ENCODE measurements around the gene CLIP3. TPM values are rescaled to one million over a fixed set of nuclear protein-coding genes. Genes with fewer than 3 reads are reported as not detected.

CLIP3 gene
- total and polyA plus RNA-seq, 8 donors = 1.2 to 9.1 (median 3.1) TPM

- H3K4me3 ChIP-seq = no peak overlapping the region
- 74 to 76% methylated on average over 7 of the region's 7 CpGs for WGBS, 2 donors
- no peaks in the 10 kb centered on the region for H3K9me3 ChIP-seq
- no peaks in the 10 kb centered on the region for H3K27me3 ChIP-seq
- H3K36me3 ChIP-seq = no peaks in the 10 kb centered on the region
- ATAC-seq = no peak
- no peak for FAIRE-seq
- intact Hi-C loops (cut with DNase I) = no loop called here
- H3K4me1 ChIP-seq = peaks cover 0 to 10% (median 0%) of the 10 kb centered on the region in 3 donors
- DNase-seq = no peak
- TF ChIP-seq CTCF (IDR thresholded peaks at IDR 0.05) = no peak
- H3K27ac ChIP-seq = no peak overlapping the region
Observed at GRCh38 chr19:35991731-35992450, 40.8 kb downstream of the CLIP3 start.

DNA sequence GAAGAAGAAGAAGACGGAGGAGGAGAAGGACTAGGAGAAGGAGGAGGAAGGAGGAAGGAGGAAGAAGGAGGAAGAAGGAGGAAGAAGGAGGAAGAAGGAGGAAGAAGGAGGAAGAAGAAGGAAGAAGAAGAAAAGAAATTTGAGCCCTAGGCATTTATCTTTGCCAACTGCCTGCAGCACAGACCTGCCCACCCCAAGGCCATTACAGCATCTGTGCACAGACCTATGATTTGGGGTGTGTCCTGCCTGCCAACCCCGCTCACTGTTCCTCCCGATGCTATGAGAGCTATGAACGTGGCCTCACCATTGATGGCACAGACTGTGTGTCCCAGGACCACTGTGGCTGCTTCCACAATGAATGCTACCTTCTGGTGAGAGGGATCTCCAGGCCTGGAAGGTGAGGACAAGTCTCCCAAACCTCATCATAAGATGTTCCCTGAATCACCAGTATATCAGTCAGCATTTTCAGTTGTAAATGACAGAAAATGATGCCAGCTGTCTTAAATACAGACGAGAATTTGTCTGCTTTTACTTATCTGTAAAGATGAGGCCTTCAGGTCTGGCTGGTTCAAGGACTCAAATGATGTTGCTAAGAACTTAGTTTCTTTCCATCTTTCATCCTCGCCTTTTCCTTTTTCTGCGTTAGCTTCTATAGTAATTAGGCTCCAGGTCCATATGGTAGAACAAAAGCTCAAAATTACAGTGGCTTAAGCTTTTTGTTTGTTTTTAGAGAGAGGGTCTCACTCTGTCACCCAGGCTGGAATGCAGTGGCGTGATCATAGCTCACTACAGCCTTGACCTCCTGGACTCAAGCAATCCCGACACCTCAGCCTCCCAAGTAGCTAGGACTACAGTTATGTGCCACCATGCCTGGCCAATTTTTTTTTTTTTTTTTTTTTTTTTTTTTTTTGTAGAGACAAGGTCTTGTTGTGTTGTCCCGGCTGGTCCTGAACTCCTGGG is 41.6 kb downstream of the CLIP3 start:
- 69 to 82% methylated on average over 10 of the region's 10 CpGs for WGBS, 2 donors
- H3K4me3 ChIP-seq = no peak overlapping the region
- intact Hi-C loops (cut with DNase I) = no loop called here
- DNase-seq = no peak
- peaks cover 0 to 2% (median 0%) of the 10 kb centered on the region in 3 donors for H3K4me1 ChIP-seq
- no peaks in the 10 kb centered on the region for H3K9me3 ChIP-seq
- FAIRE-seq = no peak
- TF ChIP-seq CTCF (IDR thresholded peaks at IDR 0.05) = no peak
- peaks cover 0 to 3% (median 0%) of the 10 kb centered on the region in 4 donors for H3K27me3 ChIP-seq
- no peak for ATAC-seq
- no peak overlapping the region for H3K27ac ChIP-seq
- H3K36me3 ChIP-seq = no peaks in the 10 kb centered on the region

GRCh38 chr19:35990156-35990555 is 42.5 kb downstream of the CLIP3 start:
- intact Hi-C loops (cut with DNase I) = no loop called here
- H3K36me3 ChIP-seq = no peaks in the 10 kb centered on the region
- H3K4me1 ChIP-seq = no peaks in the 10 kb centered on the region
- no peak for TF ChIP-seq CTCF (IDR thresholded peaks at IDR 0.05)
- ATAC-seq (no peak), FAIRE-seq (no peak), DNase-seq (no peak)
- H3K9me3 ChIP-seq = no peaks in the 10 kb centered on the region
- H3K4me3 ChIP-seq = no peak overlapping the region
- H3K27ac ChIP-seq = no peak overlapping the region
- WGBS, 2 donors = 85 to 92% methylated on average over 4 of the region's 4 CpGs
- H3K27me3 ChIP-seq = peaks cover 0 to 3% (median 0%) of the 10 kb centered on the region in 4 donors

DNA sequence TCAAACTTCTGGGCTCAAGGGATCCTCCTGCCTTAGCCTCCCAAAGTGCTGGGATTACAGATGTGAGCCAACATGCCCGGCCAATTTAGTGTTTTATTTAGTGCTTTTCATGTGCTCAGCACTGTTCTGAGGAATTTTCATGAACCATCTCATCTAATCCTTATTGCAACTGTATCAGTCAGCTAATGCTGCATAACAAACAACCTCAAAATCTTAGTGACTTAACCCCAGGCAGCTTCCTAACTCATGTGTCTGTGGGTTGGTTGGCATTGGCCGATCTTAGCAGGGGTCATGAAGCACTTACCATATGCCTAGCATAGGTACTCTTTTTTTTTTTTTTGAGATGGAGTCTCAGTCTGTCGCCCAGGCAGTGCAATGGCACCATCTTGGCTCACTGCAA is 43.8 kb downstream of the CLIP3 start:
- FAIRE-seq (no peak), DNase-seq (no peak), ATAC-seq (no peak)
- Histone ChIP-seq H3K4me1 (no peaks in the 10 kb centered on the region), H3K36me3 (no peaks in the 10 kb centered on the region), H3K9me3 (no peaks in the 10 kb centered on the region), H3K4me3 (no peak overlapping the region), H3K27ac (no peak overlapping the region), H3K27me3 (peaks cover 0 to 3% (median 0%) of the 10 kb centered on the region in 4 donors)
- 85% methylated on average over 3 of the region's 3 CpGs for WGBS, 2 donors
- intact Hi-C loops (cut with DNase I) = no loop called here
- TF ChIP-seq CTCF (IDR thresholded peaks at IDR 0.05) = no peak
